UCSD-AML1 (cell line): ENCODE measurements around the gene UBAP1L.
"Not testable (repeated sequence)": the region's sequence is repeated elsewhere in the genome, so short reads cannot be mapped to it uniquely, and the experiment has no call there.

ENCODE experiments used
- DNase-seq: peaks from one replicate; lab custom pipeline; 2025; ENCODE audit not compliant: unreplicated experiment; lab: John Stamatoyannopoulos, UW

Gene UBAP1L

DNA sequence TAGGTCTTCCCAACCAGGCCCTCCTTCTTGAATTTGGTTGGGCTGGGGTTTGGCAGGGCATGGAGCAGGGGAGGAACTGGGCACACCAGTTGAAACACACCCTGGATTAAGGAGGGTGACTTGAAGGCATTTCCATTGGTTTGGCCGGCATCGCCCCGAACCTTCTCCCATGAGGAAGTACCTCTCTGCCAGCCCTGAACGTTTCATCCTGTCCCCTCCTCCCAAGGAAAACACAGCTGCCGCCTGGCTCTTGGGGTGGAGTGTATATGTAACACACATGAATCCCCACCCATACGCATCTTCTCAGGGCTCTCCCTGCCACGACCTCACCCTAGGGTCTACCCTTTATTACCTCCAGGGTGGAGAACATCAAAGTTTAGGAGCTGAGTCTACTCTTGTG is 14.6 kb downstream of the UBAP1L start:
- DNase-seq, result no peak

DNA sequence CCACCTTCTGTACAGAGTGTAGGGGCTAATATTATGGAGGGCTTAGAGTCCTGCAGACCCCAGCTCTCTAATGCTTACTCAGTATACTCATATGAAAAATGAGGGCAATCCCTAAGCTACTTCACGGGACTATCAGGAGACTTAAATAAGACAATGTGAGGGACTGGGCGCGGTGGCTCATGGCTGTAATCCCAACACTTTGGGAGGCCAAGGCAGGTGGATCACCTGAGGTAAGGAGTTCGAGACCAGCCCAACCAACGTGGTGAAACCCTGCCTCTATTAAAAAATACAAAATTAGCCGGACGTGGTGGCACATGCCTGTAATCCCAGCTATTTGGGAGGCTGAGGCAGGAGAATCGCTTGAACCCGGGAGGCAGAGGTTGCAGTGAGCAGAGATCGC is 15.2 kb downstream of the UBAP1L start:
- not testable (repeated sequence) for DNase-seq

DNA sequence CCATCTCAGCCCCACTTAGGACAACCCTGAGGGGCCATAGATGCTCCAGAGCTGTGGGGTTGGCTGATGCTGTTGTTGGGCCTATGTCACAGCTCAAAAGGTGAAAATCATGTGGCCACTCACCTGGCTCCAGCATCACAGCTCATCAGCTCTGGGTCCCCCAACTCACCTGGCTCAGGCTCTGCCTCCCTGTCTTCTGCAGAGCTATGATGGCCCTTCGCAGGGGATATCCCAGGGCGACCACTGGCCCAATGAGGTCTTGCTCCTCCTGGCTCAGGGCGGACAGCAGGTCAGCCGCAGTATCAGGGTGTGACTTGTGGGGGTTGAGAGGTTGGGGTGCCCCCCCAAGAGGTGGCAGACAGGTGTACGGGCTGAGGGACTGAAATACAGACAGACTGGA is 15.7 kb downstream of the UBAP1L start:
- no peak for DNase-seq

DNA sequence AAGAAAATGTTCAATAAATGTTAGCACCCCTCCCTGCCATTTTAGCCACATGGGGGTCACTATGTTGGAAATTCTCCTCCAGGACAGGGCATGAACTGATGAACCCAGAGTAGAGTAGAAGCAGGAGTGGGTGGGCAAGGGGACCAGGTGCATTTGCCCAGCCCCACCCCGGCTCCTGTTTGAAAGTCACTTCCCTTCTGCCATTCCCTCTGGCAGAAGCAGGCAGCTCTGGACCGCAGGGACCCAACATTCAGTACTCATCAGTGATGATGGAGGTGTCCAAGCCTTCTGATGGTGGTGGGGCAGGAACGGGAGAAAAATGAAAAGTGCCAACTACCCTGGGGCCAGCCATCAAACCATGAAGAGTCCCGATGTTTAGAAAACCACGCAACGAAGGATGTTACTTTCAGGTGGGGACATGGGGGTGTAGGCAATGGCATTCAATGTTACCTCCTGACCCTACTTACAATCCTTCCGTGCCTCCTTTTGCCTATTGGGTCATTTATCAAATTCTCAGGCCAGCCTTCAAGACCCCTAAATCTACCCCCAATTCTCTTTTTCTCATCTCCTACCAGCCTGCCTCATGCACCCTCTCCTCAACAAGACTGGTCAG is 17.2 kb downstream of the UBAP1L start:
- no peak for DNase-seq

DNA sequence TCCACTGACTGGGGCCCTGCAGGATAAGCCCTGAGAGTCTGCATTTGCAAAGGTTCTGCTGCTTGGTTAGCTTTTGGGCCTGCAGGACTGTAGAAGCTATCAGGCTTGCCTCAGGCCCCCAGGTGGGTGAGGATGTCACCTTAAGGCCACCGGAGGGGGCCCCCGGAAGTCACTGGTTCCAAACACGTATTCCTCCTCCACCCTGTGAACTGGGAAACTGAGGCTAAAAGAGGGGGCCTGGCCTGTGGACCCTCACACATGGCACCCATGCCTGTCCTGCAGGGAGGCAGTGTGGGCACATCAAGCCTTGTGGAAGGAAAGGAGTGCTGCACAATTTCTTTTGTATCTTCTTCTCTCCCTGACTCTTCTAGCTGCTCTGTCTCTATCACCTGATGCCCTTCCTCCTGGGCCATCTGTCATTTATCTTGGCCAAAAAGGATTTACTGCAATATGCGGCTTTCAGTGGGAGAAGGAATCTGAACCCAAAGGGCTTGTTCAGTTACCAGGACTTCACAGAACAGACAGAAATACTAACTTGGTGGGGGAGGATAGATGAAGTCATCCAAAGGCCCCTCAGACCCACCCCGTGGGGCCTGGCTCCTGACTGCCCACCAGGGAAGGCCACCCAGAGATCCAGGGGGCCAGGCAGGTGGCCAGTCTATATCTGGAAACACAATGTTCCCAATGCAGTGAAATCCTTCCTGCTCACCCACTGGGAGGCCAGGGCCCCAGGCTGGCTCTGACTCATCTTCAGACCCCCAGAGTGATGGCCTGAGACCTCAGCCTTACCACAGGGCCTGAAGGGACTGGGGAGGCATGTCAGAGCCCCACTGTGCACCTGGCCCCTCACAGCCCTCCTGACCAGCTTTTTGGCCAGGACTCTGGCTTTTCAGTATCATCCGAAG is 18.3 kb downstream of the UBAP1L start:
- DNase-seq, result no peak

DNA sequence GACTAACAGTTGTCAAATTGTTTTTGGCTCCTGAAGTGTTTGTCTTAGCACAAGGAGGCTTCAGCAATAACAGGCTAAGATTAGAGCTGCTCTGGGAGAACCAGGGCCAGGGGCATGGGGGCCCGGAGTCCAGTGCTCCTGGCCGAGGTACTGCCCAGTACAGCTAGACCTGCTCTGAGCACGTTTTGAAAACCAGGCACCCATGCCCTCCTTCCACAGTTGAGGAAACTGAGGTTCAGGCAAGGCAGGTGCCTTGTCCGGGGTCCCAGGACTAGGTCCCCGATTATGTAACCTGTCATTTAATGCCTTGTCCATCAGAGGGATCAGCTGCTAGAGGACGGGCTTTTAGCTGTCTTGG is 19.3 kb downstream of the UBAP1L start:
- no peak for DNase-seq

DNA sequence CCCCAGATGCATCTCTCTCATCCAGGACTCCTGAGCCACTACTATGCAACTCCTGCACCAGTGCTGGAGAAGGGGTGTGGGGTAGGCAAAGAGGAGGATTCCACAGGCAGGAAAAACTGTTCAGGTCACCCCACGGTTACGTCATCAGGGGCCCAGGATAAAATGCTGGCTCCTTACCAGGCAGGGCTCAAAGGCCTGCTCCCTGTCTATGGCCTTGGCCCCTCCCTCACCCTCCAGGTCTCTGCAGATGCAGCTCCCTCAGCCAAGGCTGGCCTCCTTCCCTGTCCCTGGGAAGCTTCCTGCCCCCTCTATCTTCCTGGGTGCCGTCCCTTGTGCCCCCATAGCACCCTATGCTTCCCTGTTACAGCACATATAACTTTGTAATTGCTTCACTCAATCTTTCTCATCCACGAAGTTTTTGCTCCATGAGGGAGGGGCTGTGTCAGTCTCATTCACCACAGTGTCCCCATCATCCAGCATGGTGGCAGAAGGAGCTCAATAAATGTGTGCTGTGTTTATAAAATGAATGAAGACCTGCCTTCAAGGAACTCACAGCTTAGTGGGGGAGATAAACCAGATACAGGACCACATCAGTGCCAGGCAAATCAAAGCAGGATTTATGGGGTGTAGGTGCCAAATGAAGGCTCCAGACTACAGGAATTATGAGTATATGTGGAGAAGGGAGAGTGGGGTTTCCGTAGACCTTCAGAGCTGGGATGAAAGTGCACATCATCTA is 19.8 kb downstream of the UBAP1L start:
- no peak for DNase-seq

DNA sequence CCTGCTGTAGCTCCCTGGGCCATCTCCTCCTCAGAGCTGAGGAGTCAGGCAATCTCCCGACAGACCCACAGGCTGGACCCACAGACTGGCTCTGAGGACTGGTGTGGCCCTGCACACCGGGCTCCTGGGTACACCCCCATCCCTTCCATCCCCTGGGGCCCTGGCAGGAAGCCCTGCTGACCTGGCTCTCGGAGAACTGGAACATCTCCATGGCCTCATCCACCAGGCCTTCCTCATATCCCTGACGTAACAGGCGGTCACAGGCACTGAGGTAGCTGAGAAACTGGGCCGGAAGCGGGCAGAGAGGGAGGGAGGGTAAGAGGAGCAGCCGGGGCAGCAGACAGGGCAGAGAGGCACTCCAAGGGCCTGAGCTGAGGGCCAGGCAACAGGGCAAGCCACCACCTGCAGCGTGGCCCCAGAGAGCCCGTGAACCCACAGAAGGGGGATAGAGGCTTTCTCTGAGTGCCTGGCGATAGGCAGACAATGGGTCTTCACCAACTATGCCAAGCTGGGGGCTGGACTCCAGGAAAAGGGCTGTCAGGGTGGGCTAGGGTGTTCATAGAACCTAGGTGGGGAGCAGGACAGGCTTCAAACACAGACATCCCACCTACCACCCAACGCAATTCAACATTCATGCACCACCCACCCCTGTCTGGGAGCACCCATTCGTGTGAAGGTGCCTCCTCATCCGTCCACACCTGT is 20.6 kb downstream of the UBAP1L start:
- no peak for DNase-seq

DNA sequence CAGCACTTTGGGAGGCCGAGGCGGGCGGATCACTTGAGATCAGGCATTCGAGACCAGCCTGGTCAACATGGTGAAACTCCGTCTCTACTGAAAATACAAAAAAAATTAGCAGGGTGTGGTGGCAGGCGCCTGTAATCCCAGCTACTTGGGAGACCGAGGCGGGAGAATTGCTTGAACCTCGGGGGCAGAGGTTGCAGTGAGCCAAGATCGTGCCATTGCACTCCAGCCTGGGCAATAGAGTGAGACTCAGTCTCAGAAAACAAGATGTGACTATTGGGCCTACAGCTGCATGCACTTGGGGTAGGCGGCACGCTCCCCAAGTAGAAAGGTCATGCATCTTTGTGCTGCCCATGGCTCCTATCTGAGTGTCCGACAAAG is 21.2 kb downstream of the UBAP1L start:
- not testable (repeated sequence) for DNase-seq

DNA sequence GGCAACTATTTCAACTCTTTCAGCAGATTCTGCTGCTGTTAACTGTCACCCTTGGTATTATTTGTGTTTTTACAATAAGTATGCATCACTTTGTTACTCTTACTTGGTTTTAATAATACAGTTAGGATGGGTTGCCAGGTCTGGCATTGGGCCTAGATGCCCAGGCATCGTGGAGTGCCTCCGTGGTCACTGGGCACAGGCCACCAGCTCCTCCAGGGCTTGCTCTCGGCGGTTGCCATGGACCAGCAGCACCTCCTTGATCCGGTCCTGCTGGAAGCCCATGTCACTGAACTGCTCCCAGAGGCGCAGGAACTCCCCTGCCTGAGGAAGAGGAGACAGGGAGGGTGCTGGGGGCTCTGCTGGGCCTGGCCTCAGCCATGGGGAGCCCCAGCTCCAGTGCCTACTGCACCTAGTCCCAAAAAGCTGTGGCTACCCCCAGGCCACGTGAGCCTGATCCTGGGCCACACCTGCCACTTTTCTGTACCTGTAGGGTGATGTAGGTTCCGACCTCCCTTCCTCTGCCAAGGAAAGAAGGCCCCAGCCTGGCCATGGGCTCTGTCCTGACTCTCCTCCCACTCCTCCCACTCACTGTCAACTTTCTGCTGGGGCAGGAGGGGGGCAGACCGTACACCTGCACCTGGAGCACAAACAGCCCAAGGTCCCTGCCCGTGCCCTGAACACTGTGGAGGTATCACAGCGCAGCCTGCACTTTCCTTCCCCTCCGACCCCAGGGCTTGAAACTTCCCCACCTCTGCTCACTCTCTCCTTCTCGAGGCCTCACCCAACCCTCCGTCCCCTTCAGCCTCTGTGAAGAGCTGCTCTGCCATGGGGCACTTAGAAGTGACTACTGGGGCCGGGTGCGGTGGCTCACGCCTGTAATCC is 21.8 kb downstream of the UBAP1L start:
- DNase-seq, result no peak

DNA sequence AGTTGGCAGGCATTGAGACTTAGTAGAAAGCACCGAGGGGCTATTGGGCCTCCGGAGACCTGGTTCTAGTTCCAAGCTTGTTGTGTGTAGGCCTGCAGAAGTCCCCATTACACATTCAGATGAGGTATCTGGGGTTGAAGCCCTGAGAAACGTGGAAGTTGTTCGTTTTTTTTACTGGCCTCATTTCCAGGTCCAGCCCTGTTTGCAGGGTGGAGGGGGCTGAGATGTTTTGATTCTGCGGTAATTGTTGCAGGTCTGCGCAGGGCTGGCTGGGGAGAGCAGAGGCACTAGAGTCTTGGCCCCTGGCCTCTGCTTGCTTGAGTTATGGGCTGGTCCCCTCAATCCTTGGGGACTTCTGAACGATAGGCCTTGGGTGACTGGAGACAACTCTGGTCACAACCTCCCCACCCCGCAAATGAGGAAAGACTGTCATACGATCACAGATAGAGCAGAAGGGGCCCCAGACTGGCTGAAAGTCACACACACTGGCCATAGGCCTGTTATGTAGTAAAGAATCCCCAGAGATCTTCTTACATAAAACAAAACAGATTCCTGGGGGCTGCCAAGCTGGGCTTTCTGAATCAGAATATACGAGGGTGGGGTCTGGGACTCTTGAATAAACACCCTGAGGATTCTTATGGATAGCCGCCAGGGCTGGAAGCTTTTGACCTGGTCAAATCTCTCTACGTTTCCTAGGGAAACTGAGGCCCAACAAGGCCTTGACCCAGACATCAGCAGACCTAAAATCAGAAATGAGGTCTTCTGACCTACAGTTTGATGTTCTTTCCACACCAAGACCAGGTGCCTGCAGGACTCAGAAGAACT is 22.8 kb downstream of the UBAP1L start:
- DNase-seq, result no peak

DNA sequence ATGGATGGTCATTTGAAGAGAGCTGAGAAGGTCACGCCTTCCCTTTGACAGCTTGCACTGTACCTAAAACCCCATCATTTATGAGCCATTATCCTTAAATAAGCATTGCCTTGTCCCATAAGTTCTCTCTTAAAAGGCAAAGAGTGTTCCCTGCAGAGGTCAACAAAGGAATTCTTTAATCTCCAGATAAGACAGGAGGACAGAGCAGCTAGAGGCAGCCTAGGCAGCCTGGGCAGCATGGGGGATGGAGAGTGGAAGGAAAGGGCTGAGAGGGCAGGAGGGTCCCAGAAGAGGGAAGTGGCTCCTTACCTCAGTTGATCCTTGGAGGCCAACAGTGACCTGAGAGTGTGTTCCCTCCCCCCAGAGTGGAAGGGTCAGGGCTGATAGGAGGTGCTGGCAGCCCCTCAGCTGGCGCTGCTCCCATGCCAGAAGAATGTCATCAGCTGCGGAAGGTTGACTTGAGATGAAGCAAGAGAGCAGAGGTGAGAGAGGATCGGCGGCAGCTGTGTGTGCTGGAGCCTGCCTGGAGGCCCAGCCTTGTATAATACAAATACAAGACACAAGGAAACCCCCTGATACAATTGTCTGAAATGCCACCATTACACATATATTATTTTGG is 25.7 kb downstream of the UBAP1L start:
- no peak for DNase-seq

DNA sequence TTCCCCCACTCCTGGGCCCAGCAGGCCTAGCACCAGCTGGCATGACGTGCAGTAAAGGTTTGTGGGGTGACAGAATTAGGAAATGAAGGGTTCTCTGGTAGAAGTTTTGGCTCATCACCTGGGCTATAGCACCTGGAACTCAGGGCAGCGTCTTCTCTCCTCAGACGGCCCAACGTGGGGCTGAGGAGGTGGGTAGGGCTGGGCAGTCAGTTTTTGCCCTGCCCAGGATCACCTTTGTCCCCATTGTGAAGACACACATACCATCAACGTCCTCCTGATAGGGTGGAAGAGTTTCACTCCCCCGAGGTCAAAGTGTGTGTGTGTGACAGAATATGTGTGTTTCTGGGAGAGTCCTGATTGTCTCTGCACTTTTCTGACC is 26.4 kb downstream of the UBAP1L start:
- DNase-seq, result no peak

DNA sequence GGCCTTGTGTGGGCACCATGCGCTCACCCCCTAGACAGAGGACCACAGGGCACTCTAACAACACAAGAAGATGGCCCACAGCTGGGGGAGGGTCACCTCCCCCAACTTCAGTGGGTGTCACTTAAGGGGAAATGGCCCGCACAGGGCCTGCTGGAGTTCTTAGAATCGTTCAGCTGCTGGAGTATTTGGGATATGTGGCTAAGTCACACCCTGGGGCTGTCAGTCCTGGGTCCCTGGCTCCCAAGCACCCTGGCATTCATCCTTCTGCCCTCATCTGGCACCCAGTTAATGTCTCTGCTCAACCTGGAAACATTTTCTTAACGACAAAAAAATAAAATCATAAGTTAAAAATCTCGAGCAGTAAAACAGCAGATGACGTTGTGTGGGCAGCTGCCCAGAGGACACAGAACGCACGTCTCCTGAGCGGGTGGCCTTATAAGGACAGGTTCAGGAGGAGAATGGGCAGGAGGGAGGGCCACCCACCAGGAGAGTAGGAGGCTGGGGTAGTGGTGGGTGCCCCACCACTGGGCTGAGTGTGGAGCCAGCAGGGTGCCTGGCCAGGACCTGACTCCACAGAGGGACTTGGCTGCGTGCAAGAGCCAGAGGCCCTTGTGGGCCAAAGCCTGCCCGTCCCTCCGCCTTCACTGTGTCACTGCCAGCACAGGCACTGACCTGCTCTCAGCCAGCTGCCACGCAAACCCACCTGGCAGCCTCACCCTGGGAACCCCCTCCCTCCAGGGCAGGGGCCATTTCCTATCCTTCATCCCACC is 26.9 kb downstream of the UBAP1L start:
- DNase-seq, result no peak

DNA sequence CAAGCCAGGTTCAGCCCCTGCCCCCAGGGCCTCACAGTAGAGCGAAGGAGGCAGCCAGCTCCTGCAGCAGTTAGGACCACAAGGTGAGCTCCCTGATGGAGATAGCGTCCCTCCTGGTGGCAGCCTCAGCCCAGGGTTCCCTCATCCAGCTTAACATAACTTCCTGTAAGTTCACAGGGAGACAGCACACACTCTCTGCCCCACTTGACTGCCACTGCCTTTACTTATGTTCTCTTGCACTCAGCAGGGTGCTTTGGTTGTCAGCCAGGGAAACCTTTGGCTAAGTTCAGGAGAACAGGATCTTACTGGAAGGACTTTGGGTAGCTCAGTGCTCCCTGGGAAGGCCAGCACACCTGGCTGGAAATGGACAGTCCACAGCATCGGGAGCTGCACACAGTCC is 27.6 kb downstream of the UBAP1L start:
- DNase-seq, result no peak

DNA sequence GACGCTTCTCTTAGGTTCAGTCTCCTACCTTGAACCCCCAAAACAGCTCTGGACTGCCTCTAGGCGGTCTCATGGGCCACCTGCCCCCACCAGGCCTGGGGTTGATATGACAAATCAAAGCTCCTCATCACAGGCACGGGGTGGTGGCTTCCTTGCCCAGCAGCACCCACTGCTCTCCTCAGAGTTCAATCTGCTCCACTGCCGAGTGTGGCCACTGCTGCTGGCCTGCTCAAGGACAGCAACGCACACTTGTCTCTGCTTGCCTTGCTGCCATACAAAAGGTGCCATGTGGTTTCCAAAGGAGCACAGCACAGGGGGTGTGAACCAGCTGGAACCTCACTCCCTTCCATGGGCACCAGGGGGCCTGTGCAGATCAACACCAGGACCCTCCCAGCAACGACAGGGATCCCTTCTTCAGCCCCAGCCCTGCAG is 28.3 kb downstream of the UBAP1L start:
- DNase-seq, result no peak

DNA sequence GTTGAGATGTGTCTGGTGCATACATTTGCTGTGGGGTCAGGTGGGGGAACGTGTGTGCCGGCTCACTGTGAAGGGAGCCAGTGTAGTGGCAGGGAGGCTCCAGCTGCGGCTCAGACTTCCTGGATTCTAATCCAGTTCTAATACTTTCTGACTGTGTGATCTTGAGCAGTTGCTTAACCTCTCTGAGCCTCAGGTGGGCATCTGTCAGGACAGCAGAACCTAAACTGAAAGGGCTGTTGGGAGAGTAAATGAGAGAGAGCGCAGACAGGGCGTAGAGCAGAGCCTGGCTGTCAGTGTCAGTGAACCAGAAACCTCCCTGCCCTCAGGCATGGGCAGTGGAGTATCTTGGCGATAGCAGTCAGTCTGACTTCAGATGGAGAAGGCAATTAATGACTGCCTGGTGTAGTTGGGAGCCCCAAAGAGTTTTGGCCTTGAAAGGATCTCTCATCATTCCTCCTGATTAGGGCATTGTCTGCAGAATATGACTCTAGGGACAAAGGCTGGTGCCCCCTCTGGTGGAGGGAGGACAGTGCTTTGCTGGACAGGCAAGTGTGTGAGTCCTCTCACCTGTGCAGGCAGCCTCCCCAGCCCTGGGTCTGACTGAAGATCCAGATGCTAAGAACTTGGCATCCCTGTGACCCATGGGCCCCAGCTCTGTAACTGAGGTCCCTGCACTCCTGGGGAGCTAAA is 28.9 kb downstream of the UBAP1L start:
- DNase-seq, result peak; percentile 40

DNA sequence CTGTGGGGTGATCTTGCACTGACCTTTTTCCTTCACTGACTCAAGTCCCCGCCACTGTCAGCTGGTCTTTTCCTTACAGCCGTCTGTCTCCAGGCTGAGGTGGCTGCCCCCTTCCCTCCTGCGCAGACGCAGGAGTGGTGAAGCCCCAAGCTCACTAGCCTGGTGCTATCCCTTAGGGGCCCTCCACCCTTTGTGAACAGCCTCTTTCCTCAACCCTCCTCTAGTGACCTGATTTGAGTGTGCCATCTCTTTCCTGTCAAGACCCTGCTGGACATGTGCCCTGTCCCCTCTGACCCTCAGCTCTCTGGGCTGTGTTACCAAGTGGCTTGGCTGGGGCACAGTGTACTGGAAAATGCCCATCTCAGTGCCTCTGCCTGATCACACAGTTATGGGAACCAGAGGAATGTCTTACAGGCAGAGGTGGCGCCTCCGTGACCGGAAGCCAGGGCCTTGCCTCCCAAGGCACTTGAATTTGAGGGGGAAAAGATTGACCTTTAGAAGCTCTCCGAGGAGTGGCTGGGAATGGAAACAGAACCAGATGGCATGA is 29.7 kb downstream of the UBAP1L start:
- DNase-seq, result no peak
